NCI-H345 (cell line): ENCODE results near the gene AGA.

Source experiments
- DNase-seq: peaks from one replicate; lab custom pipeline; 2025; lab: John Stamatoyannopoulos, UW

The AGA gene

GRCh38 chr4:177386278-177386815, 55.9 kb downstream of the AGA start:
- no peak for DNase-seq

GRCh38 chr4:177385576-177386277, 56.5 kb downstream of the AGA start:
- no peak for DNase-seq

- DNase-seq, result no peak
These were observed 57.3 kb downstream of the AGA start for GRCh38 chr4:177384856-177385397.

GRCh38 chr4:177381762-177382310, 60.4 kb downstream of the AGA start:
- DNase-seq, result no peak
